Endothelial cell of umbilical vein (primary cell): ENCODE data around the gene ADRA2A. TPM values are rescaled to one million over a fixed set of nuclear protein-coding genes. Genes with fewer than 3 reads are reported as not detected.

Experiments
- BruUV-seq: library from RNA; stranded (reverse); fragments of 400-500 nt; replicated peaks from 2 replicates; lab custom pipeline; 2021; lab: Mats Ljungman, UMichigan
- CTCF ChIA-PET: fragments of 300-600, 350-600 bp; sonication (Branson Sonifier 250); formaldehyde crosslinking; loops from one replicate; lab custom pipeline; 2021; ENCODE audit warnings: antibody characterized with exemption, inconsistent platforms; lab: Charles Lee
- POLR2A ChIA-PET: fragments of 300-600, 350-600 bp; sonication (Branson Sonifier 250); formaldehyde crosslinking; loops from one replicate; lab custom pipeline; 2021; ENCODE audit warnings: antibody characterized with exemption, inconsistent platforms; lab: Charles Lee
- DNase-seq: peaks from one replicate; pipeline ENCODE4 v3.0.0-alpha.2; 2011; ENCODE audit warnings: low read depth, low spot score
- FAIRE-seq: peaks from 2 replicates; lab custom pipeline; 2011; peaks lifted over from hg19 to GRCh38; lab: Jason Lieb, UNC
- H2AFZ ChIP-seq: 2 replicates; pipeline ENCODE4 v1.6.0; 2012; ENCODE audit warnings: low read depth, low read length, control low read depth, inconsistent platforms
- H3K27ac ChIP-seq: 2 replicates; pipeline ENCODE4 v1.5.1; 2011; ENCODE audit warnings: low read depth, mild to moderate bottlenecking, control low read depth, low read length, moderate library complexity; ENCODE audit not compliant: insufficient read depth
- H3K27me3 ChIP-seq, 2 experiments: 2 replicates each; pipeline versions ENCODE4 v1.6.0 to v1.6.1; 2011; ENCODE audit warnings: low read length in 2 of 2, mixed read lengths in 1 of 2; ENCODE audit not compliant: control insufficient read depth in 2 of 2, insufficient read depth in 2 of 2
- H3K36me3 ChIP-seq, 2 experiments: 2 replicates in 1 of 2; 3 replicates in 1 of 2; pipeline ENCODE4 v1.5.1; 2011; ENCODE audit warnings: low read length in 2 of 2, mild to moderate bottlenecking in 1 of 2, moderate library complexity in 1 of 2; ENCODE audit not compliant: control insufficient read depth in 2 of 2, insufficient read depth in 2 of 2; ENCODE audit errors: extremely low read depth in 1 of 2
- H3K4me1 ChIP-seq: 3 replicates; pipeline ENCODE4 v1.5.1; 2011; ENCODE audit warnings: mild to moderate bottlenecking, low read length; ENCODE audit not compliant: control insufficient read depth, insufficient read depth; ENCODE audit errors: extremely low read depth
- H3K4me2 ChIP-seq: 2 replicates; pipeline ENCODE4 v1.6.1; 2011; ENCODE audit warnings: low read length, control low read depth, mixed read lengths; ENCODE audit not compliant: insufficient read depth
- H3K4me3 ChIP-seq, 3 experiments: fragments of 200-600 bp in 1 of 3; sonication (generic), shearing (Covaris generic) in 1 of 3; replicated peaks in 1 of 3; 2 replicates each; pipeline ENCODE4 v1.5.1; 2011 to 2016; ENCODE audit warnings: control low read depth in 3 of 3, low read length in 3 of 3, mild to moderate bottlenecking in 2 of 3, inconsistent platforms in 1 of 3, low read depth in 1 of 3, moderate library complexity in 1 of 3; ENCODE audit not compliant: insufficient read depth in 1 of 3
- H3K79me2 ChIP-seq: 2 replicates; pipeline ENCODE4 v1.6.0; 2012; ENCODE audit warnings: low read length, inconsistent platforms; ENCODE audit not compliant: control insufficient read depth, insufficient read depth
- H3K9ac ChIP-seq: replicated peaks from 2 replicates; pipeline ENCODE3; 2011; ENCODE audit warnings: low read length, control low read depth; ENCODE audit not compliant: insufficient read depth; ENCODE audit errors: extremely low read depth
- H3K9me1 ChIP-seq: replicated peaks from 3 replicates; pipeline ENCODE4 v1.6.0; 2011; ENCODE audit warnings: mild to moderate bottlenecking, low read length; ENCODE audit not compliant: control insufficient read depth, insufficient read depth; ENCODE audit errors: extremely low read depth
- H3K9me3 ChIP-seq: replicated peaks from 2 replicates; pipeline ENCODE4 v1.5.1; 2012; ENCODE audit warnings: low read length, inconsistent platforms; ENCODE audit not compliant: control insufficient read depth, insufficient read depth
- H4K20me1 ChIP-seq: replicated peaks from 2 replicates; pipeline ENCODE3; 2011; ENCODE audit warnings: mild to moderate bottlenecking, low read length; ENCODE audit not compliant: control insufficient read depth, insufficient read depth; ENCODE audit errors: extremely low read depth
- EZH2 ChIP-seq: IDR thresholded peaks from 2 replicates; pipeline ENCODE4 v1.6.1; 2012; ENCODE audit warnings: borderline replicate concordance, low read depth, mild to moderate bottlenecking, moderate library complexity, low read length, inconsistent platforms; ENCODE audit not compliant: severe bottlenecking
- FOS ChIP-seq: IDR thresholded peaks from 2 replicates; pipeline ENCODE4 v1.6.1; 2011; ENCODE audit warnings: mild to moderate bottlenecking, low read length, moderate library complexity, borderline replicate concordance; ENCODE audit not compliant: insufficient read depth
- GATA2 ChIP-seq: IDR thresholded peaks from 2 replicates; pipeline ENCODE4 v1.7.0; 2011; ENCODE audit warnings: low read depth, mild to moderate bottlenecking, moderate library complexity, mixed read lengths, low read length; ENCODE audit not compliant: insufficient read length, insufficient read depth
- JUN ChIP-seq: IDR thresholded peaks from 2 replicates; pipeline ENCODE4 v1.6.1; 2011; ENCODE audit warnings: borderline replicate concordance, low read depth; ENCODE audit not compliant: insufficient read length, insufficient read depth
- MAX ChIP-seq: IDR thresholded peaks from 2 replicates; pipeline ENCODE4 v1.6.1; 2011; ENCODE audit not compliant: insufficient read depth, insufficient read length
- MYC ChIP-seq: IDR thresholded peaks from one replicate; pipeline ENCODE4 v1.6.1; 2011; ENCODE audit warnings: mild to moderate bottlenecking, low read depth, low read length
- POLR2A ChIP-seq: IDR thresholded peaks from 2 replicates; pipeline ENCODE4 v1.6.1; 2012; ENCODE audit warnings: low read depth, mild to moderate bottlenecking, control low read depth, low read length
- POLR2AphosphoS5 ChIP-seq: IDR thresholded peaks from 2 replicates; pipeline ENCODE4 v1.6.1; 2012; ENCODE audit warnings: low read depth, mild to moderate bottlenecking, control low read depth, low read length, moderate library complexity; ENCODE audit not compliant: insufficient read depth
- dilution Hi-C: fragments of 300-500 bp; cut with MboI; formaldehyde crosslinking; loops from one replicate; pipeline ENCODE4 v1.15.0; 2019; ENCODE audit warnings: low sequenced_read_pairs; ENCODE audit not compliant: extremely low pct_ligation_motif_present
- intact Hi-C: fragments of 100-400 bp; cut with micrococcal nuclease; formaldehyde crosslinking; loops from one replicate; pipeline ENCODE4 v1.10.0; 2022
- polyA plus RNA-seq, 4 experiments: library from polyadenylated mRNA; depleted of rRNA in 3 of 4; stranded (reverse) in 3 of 4; unstranded in 1 of 4; fragments of >200 nt; gene quantifications; 2 replicates each; pipeline versions ENCODE4 v1.2.1 to v1.2.3, GENCODE V29; 2011 to 2012; ENCODE audit warnings: missing spikeins in 1 of 4
- total RNA-seq: library from RNA; stranded (reverse); gene quantifications from 2 replicates; pipeline ENCODE4 v1.2.3, GENCODE V29; 2021
- TF ChIP-seq, protein P1 (sequence below), 2 donors: IDR thresholded peaks; 1 replicate in 1 of 2; 2 replicates in 1 of 2; pipeline ENCODE4 v1.5.1; 2011; ENCODE audit warnings: low read length in 2 of 2, mild to moderate bottlenecking in 2 of 2, moderate library complexity in 2 of 2, control low read depth in 1 of 2, inconsistent platforms in 1 of 2, low read depth in 1 of 2; ENCODE audit not compliant: insufficient read depth in 1 of 2; ENCODE audit errors: extremely low read depth in 1 of 2

The ADRA2A gene
- total and polyA plus RNA-seq, 2 donors (not counting 3 experiments of a cell fraction or from before 2014, with no cell fraction given) = 0.03 TPM; not detected in 1

- DNase-seq (no peak), FAIRE-seq (no peak)
- CTCF ChIA-PET = no interaction called here
- no peaks in the 10 kb centered on the region for H3K79me2 ChIP-seq
- no peak overlapping the region for H3K27ac ChIP-seq
- H3K9me3 ChIP-seq = no peaks in the 10 kb centered on the region
- no peaks in the 10 kb centered on the region for H3K36me3 ChIP-seq
- H3K27me3 ChIP-seq = no peaks in the 10 kb centered on the region
- no peak overlapping the region for H3K4me3 ChIP-seq
- BruUV-seq = no TSS peak
- intact Hi-C loops = no loop called here
- dilution Hi-C loops = no loop called here
- H3K9me1 ChIP-seq = no peaks in the 10 kb centered on the region
- POLR2A ChIA-PET = no interaction called here
- no peak overlapping the region for H3K4me2 ChIP-seq
- no peaks in the 10 kb centered on the region for H4K20me1 ChIP-seq
- no peaks in the 10 kb centered on the region for H3K4me1 ChIP-seq
- TF ChIP-seq GATA2 = no peak
- TF ChIP-seq JUN = no peak
- TF ChIP-seq, protein P1, sequence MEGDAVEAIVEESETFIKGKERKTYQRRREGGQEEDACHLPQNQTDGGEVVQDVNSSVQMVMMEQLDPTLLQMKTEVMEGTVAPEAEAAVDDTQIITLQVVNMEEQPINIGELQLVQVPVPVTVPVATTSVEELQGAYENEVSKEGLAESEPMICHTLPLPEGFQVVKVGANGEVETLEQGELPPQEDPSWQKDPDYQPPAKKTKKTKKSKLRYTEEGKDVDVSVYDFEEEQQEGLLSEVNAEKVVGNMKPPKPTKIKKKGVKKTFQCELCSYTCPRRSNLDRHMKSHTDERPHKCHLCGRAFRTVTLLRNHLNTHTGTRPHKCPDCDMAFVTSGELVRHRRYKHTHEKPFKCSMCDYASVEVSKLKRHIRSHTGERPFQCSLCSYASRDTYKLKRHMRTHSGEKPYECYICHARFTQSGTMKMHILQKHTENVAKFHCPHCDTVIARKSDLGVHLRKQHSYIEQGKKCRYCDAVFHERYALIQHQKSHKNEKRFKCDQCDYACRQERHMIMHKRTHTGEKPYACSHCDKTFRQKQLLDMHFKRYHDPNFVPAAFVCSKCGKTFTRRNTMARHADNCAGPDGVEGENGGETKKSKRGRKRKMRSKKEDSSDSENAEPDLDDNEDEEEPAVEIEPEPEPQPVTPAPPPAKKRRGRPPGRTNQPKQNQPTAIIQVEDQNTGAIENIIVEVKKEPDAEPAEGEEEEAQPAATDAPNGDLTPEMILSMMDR (IDR thresholded peaks at IDR 0.05; ENCODE audit: extremely low read depth in 1 of 2, insufficient read depth in 1 of 2, low read depth in 1 of 2, low read length in 2 of 2) = no peak
- no peak for TF ChIP-seq EZH2
- TF ChIP-seq FOS = no peak
- no peak for TF ChIP-seq POLR2A
- no peak for TF ChIP-seq MAX
- no peak for TF ChIP-seq MYC
- TF ChIP-seq POLR2AphosphoS5 = no peak
- no peak overlapping the region for H3K9ac ChIP-seq
- no peak overlapping the region for H2AFZ ChIP-seq
Observed at GRCh38 chr10:111107846-111108245, 31.0 kb downstream of the ADRA2A start.
